HepG2 (cell line): ENCODE data around the gene SCAPER. TPM values are rescaled to one million over a fixed set of nuclear protein-coding genes. Genes with fewer than 3 reads are reported as not detected.

ENCODE experiments used
- IRF2 ChIP-seq: IDR thresholded peaks from 2 replicates; pipeline ENCODE4 v1.6.1; 2018; ENCODE audit warnings: missing genetic modification reagents, missing compliant biosample characterization
- ZIK1 ChIP-seq: sonication (generic); formaldehyde crosslinking; IDR thresholded peaks from 2 replicates; pipeline ENCODE4 v1.5.0; 2020; ENCODE audit warnings: mild to moderate bottlenecking, low read depth, missing genetic modification reagents, borderline replicate concordance
- ZNF280D ChIP-seq: sonication (generic); formaldehyde crosslinking; IDR thresholded peaks from 2 replicates; pipeline ENCODE4 v1.5.1; 2020; ENCODE audit warnings: mild to moderate bottlenecking, missing genetic modification reagents
- ZNF574 ChIP-seq: sonication (generic); formaldehyde crosslinking; IDR thresholded peaks from 2 replicates; pipeline ENCODE4 v1.4.0; 2020; ENCODE audit warnings: missing genetic modification reagents
- ZNF761 ChIP-seq: sonication (generic); formaldehyde crosslinking; conservative IDR thresholded peaks from 2 replicates; pipeline ENCODE4 v1.4.0; 2020; ENCODE audit warnings: mild to moderate bottlenecking, missing genetic modification reagents
- ZNF782 ChIP-seq: sonication (generic); formaldehyde crosslinking; IDR thresholded peaks from 2 replicates; pipeline ENCODE4 v1.4.0; 2020; ENCODE audit warnings: missing genetic modification reagents, mild to moderate bottlenecking, borderline replicate concordance
- polyA plus RNA-seq, 8 experiments: library from polyadenylated mRNA; depleted of rRNA in 3 of 8; stranded (reverse) in 7 of 8; unstranded in 1 of 8; fragments of >200 nt; fragmentation: Illumina TruSeq in 4 of 8; extraction: Trizol in 4 of 8; gene quantifications; 2 replicates each; pipeline versions ENCODE4 v1.2.1 to v1.2.3, GENCODE V29; 2011 to 2016; ENCODE audit warnings: low read depth in 4 of 8, missing spikeins in 1 of 8, mixed read lengths in 1 of 8; ENCODE audit not compliant: insufficient read depth in 1 of 8
- total RNA-seq, 5 experiments: library from RNA; depleted of rRNA; stranded (reverse); fragments of >200 nt; fragmentation: Illumina TruSeq; extraction: Trizol; gene quantifications; 2 replicates each; pipeline ENCODE4 v1.2.3, GENCODE V29; 2016; ENCODE audit warnings: low read depth in 1 of 5
- TF ChIP-seq, protein P1 (sequence below): sonication (generic); formaldehyde crosslinking; IDR thresholded peaks from 2 replicates; pipeline ENCODE4 v1.5.1; 2020; ENCODE audit warnings: mild to moderate bottlenecking, missing genetic modification reagents, moderate library complexity

SCAPER gene
- total and polyA plus RNA-seq, 2 of the 13 experiments (the other 11 are each of a cell fraction or from before 2014, with no cell fraction given): 4.3 to 10.5 TPM

- TF ChIP-seq, protein P1, sequence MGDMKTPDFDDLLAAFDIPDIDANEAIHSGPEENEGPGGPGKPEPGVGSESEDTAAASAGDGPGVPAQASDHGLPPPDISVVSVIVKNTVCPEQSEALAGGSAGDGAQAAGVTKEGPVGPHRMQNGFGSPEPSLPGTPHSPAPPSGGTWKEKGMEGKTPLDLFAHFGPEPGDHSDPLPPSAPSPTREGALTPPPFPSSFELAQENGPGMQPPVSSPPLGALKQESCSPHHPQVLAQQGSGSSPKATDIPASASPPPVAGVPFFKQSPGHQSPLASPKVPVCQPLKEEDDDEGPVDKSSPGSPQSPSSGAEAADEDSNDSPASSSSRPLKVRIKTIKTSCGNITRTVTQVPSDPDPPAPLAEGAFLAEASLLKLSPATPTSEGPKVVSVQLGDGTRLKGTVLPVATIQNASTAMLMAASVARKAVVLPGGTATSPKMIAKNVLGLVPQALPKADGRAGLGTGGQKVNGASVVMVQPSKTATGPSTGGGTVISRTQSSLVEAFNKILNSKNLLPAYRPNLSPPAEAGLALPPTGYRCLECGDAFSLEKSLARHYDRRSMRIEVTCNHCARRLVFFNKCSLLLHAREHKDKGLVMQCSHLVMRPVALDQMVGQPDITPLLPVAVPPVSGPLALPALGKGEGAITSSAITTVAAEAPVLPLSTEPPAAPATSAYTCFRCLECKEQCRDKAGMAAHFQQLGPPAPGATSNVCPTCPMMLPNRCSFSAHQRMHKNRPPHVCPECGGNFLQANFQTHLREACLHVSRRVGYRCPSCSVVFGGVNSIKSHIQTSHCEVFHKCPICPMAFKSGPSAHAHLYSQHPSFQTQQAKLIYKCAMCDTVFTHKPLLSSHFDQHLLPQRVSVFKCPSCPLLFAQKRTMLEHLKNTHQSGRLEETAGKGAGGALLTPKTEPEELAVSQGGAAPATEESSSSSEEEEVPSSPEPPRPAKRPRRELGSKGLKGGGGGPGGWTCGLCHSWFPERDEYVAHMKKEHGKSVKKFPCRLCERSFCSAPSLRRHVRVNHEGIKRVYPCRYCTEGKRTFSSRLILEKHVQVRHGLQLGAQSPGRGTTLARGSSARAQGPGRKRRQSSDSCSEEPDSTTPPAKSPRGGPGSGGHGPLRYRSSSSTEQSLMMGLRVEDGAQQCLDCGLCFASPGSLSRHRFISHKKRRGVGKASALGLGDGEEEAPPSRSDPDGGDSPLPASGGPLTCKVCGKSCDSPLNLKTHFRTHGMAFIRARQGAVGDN: peak; percentile 97
- TF ChIP-seq ZNF782 (CRISPR knock-in tag) (peak; percentile 43; the same call in 1 of the 2 replicates), IRF2 (CRISPR knock-in tag) (no peak; the same call in 1 of the 2 replicates), ZNF574 (CRISPR knock-in tag) (peak; percentile 70), ZIK1 (CRISPR knock-in tag) (peak; percentile 67; the same call in 1 of the 2 replicates), ZNF761 (CRISPR knock-in tag) (peak; percentile 75; the same call in 1 of the 2 replicates), ZNF280D (CRISPR knock-in tag) (0 out of 2 replicates have a peak, but pooled peaks have one; percentile 22)
These were observed 567.2 kb downstream of the SCAPER start (continued) for GRCh38 chr15:76337696-76338485.
